ENCODE data around the gene TMEM107.

TMEM107 gene

GRCh38 chr17:8137645-8138373 is 38.4 kb downstream of the TMEM107 start:
- no peak for DNase-seq (ENCODE audit: low spot score)

DNA sequence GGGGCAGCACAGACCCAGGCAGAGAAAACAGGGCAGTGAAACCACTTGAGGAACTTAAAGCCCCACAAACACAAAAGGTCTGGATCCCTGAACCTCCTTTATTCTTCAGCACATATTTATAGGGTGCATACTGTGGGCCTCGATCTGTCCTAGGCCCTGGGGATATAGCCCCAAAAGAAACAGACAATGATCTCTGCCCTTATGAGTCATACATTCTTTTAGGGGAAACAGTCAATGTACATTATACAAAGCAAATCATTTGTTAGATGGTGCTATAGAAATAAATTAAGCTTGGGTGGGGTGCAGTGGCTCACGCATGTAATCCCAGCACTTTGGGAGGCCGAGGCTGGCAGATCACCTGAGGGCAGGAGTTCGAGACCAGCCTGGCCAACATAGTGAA is 42.2 kb downstream of the TMEM107 start:
- DNase-seq (ENCODE audit: low spot score) = no peak

GRCh38 chr17:8133399-8133798 is 42.8 kb downstream of the TMEM107 start:
- peak; percentile 71 for DNase-seq (ENCODE audit: low spot score)

- DNase-seq (ENCODE audit: low spot score) = no peak
Observed at GRCh38 chr17:8131844-8132441, 44.2 kb downstream of the TMEM107 start.

GRCh38 chr17:8128125-8128784 is 47.9 kb downstream of the TMEM107 start:
- DNase-seq (ENCODE audit: low spot score) = no peak

GRCh38 chr17:8126491-8127066 is 49.6 kb downstream of the TMEM107 start:
- peak; percentile 86 for DNase-seq (ENCODE audit: low spot score)

DNA sequence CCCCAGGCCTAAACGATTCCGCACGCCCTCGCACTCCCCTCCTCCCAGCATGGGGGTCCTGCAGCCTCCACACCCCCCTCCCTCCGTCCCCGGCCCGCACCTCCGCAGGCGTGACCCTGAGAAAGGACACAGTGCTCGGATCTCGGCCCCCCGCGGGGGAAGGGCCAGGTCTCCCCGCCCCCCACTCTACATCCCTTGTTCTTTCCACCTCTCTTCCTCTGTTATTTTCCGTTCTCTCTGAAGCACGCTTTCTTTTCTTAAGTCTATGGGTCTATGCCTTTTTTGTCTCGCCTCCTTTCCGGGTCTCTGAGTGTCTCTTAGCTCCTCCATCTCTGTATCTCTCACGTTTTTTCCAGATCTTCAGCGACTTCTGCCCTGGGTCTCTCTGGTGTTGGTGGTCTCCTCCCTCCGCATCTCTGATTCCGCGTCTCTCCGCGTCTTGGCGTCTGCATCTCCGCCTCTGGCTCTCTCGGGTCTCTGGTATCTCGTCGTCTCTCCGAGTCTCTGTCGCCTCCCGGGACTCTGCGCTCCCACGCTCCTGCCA is 50.2 kb downstream of the TMEM107 start:
- peak; percentile 84 for DNase-seq (ENCODE audit: low spot score)

DNA sequence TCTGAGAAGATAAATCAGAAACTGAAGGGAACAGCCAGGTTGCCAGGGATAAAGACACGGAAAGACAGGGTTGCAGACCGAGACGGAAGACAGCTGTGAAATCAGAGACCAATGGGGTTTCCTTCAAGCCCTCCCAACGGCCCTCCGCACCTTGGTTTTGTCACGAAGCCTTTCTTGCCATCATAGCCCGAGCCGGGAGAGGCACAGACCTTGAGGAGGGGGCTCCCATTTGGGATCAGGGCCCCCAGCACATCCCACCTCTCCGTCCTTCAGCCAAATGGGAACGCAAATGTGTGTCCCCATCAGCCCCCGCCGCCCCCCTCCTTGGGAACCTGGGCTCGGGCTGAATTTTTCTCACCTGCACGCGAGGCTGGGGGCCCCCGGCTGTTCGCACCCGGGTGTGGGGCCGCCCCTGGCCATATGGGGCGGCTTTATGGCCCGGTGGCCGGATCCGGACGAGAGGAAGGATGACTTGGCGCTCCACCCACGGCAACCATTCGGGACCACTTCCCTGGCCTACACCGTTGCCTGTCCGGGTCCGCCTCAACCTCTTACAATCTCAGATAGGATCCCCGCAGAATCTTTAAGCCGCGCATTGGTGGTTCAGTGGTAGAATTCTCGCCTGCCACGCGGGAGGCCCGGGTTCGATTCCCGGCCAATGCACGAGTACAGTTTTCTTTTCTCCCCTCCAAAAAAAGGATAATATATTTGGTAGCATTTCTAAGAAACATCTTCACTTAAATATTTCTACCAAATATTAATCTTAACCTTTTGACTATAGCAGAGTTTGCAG is 50.8 kb downstream of the TMEM107 start:
- DNase-seq (ENCODE audit: low spot score) = peak; percentile 98

DNA sequence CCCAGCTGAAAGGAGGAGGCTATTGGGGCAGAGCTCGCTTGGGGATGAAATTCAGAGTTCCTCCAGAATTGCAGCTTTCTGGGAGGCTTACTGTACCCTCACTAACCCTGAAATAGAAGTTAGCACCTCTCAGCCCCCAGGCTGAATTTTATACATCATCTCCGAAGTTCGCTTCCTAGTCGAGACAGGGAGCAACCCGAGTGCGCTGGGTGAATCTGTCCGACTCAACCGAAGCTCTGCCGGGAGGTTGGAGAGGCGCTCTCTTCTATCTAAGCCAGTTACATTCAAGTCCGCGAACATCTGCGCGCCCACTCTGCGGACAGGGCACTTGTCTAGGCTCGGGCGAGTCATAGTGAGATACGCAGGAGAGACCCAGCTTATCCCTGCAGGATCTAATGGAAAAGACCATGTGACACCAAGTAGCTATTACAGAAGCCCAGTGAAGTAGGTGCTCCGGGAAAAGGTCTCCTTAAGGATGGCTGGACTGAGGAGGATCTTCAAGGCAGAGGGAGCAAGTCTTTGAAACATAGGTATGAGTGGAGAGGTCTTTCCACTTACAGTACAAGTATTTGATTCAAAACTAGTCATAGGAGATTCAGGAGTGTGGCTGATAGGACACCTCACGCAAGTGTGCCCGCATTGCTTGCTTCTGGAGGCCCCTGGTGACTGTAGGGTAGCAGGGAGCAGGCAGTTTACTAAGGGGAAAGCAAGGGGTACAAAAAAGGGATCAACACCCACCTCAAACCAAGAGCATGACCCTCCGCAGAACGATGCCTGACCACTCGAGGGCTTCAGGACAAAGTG is 51.6 kb downstream of the TMEM107 start:
- peak; percentile 71 for DNase-seq (ENCODE audit: low spot score)

DNA sequence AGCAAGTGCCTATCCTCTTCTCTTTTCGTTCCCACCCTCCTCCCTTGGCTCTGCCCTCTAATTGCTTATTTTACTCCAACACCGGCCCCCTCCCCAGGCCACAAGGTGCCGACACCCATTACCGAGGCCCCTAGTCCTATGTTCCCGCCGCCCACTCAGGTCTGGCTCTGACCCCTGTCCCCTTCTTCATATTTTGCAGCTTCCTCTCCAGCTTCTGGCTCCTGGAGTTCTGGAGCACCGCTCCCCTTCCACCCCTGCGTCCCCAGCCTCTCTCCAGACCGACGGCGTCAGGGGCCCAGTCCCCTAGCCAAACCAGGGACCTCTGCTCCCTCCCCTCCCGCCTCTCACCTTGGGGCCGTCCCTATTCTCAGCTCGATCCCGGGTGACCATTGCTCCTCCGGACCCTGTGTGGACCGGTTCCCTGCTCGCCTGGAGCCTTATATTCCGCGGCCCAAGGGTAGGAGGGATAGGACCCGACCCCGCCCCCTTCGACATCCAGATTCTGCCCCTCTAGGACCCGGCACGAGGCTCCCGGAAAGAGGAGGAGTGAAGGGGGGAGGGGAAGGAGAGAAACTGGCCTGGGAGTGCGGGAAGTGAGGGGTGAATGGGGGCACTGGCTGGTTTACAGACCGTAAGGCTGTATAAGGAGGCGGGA is 52.4 kb downstream of the TMEM107 start, which contains the start of gene HES7:
TSS of gene HES7 (minus strand) at position 412 of the 655 bp plus-strand sequence. CDS start at position 390, 22 bp downstream.
- DNase-seq (ENCODE audit: low spot score) = no peak

DNA sequence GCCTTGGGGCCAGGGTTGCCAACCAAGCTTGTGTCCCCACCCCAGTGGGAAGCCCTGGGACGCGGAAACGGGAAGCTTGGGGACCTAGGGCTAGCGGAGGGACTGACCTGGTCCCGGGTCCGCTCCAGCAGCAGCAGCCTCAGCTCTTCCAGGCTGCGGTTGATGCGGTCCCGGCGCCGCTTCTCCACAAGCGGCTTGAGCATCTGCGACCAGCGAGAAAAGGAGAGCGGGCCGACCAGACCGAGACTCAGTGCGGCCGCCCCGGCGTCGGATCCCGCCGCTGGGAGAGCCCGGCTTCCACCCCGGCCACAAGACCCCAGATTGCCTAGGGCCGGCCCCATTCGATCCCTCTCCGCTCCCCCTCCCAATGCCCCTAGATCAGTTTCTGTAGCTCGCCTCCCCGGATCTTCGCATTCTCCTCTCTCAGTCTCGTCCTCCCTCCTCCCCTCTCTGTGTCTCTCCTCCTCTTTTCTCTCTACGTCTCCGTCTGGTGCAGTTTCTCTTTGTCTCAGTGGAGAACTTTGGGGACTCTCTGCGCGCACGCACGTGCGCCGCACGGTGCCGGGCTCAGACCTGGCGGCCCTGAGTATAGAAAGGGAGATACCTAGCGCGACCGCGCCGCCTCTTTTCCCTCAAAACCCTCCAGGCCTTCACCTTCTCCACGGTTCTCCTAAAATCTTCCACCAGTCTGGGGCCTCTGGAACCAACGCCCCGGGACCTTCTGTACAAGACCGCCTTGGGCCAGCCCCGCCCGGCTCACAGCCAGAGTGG is 53.1 kb downstream of the TMEM107 start:
- DNase-seq (ENCODE audit: low spot score) = peak; percentile 80

All from ecto neural progenitor cell (in vitro differentiated cells).